Choroid plexus epithelial cell (primary cell): Measurements from ENCODE around the gene RERE.
"Not testable (repeated sequence)": the region's sequence is repeated elsewhere in the genome, so short reads cannot be mapped to it uniquely, and the experiment has no call there.

ENCODE experiments used
- DNase-seq: peaks from one replicate; pipeline ENCODE4 v3.0.0-alpha.2; 2010; ENCODE audit warnings: low read depth
- H3K4me3 ChIP-seq: 2 replicates; pipeline ENCODE4 v1.5.1; 2011; ENCODE audit warnings: low read depth, mild to moderate bottlenecking, control low read depth, low read length, moderate library complexity
- CTCF ChIP-seq: conservative IDR thresholded peaks from 2 replicates; pipeline ENCODE4 v1.5.1; 2011; ENCODE audit warnings: low read depth, mild to moderate bottlenecking, control low read depth, inconsistent platforms, low read length, moderate library complexity

Gene RERE

DNA sequence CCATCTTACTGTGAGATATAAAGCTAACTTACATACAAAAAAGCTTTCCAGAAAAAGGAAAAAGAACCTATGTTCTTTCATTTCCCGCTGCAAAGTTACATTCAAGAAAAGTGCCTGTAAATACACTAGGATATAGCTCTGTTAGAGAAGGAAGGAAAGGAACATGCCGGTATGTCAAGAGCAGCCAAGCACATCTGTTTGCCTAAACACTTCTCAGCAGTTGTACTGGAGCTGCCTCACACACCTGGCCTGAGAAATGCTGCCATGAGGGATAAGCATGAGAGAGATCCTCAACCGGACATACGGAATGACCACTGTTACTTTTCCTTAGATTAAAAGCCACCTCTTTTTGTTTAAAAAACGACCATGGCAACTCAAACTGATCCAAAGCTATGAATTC lies 189.7 kb downstream of the RERE start:
- no peak overlapping the region for H3K4me3 ChIP-seq
- no peak for TF ChIP-seq CTCF
- no peak for DNase-seq

GRCh38 chr1:8625981-8626898 lies 191.2 kb downstream of the RERE start:
- H3K4me3 ChIP-seq: no peak overlapping the region
- TF ChIP-seq CTCF: no peak
- DNase-seq: peak; percentile 95

- TF ChIP-seq CTCF: no peak
- H3K4me3 ChIP-seq: no peak overlapping the region
- DNase-seq: no peak
These were observed 191.9 kb downstream of the RERE start for GRCh38 chr1:8625491-8625890.

DNA sequence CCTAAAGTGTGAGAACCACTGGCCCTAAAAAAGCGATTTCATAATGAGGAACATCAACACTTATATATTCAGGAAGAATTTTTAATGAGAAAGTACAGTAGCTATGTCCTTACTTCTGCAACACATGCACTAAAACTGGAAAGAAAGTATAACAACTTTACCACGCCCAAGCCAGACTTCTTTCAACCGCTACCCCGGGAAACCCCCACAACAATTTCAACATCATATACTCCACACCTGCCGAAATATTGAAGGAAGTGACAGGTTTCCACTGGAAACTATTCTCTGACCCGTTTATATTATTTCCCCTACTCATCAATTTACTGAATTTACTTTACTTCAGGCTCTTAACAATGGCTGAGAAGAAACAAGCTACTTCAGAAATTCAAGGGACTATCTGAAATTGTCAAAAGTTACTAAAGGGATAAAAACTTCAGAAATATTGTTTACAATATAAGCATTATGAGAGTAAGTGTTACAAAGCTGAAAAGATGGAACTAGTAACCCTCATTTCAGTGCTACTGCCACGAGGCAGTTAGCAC lies 193.7 kb downstream of the RERE start:
- not testable (repeated sequence) for H3K4me3 ChIP-seq, DNase-seq

- H3K4me3 ChIP-seq, DNase-seq: not testable (repeated sequence)
These were observed 195.6 kb downstream of the RERE start for GRCh38 chr1:8621785-8622348.

DNA sequence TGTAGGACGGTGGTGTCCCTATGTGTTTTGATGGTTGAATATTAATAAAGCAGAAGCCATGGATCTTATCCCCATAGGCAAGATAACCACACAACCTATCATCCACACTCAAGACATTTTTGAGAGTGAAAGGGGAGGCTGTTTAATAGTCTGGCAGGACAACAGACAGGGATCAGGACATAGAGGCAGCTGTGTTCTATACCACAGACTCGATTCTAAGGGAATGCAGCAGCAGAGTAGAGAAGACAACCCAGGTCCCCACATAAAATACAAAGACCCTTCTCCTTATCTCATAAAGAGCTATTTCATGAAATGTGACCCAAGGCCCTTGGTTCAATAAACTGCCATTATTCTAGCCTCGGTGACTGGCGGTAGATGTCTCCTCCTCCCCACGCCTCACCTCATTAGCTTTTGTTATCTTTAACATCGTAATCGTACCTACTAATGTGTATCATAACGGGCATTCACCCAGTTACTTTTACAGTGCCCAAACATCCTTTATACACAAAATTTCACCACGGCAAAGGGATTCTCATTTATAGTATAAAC lies 196.3 kb downstream of the RERE start:
- DNase-seq, H3K4me3 ChIP-seq: not testable (repeated sequence)

- not testable (repeated sequence) for H3K4me3 ChIP-seq, DNase-seq
These were observed 197.4 kb downstream of the RERE start for GRCh38 chr1:8619917-8620502.

GRCh38 chr1:8619419-8619818 lies 198.0 kb downstream of the RERE start:
- not testable (repeated sequence) for H3K4me3 ChIP-seq, DNase-seq

- peak; percentile 90 for DNase-seq
- not testable (repeated sequence) for H3K4me3 ChIP-seq
- TF ChIP-seq CTCF: peak; percentile 48
These were observed 200.6 kb downstream of the RERE start for GRCh38 chr1:8616791-8617190.

DNA sequence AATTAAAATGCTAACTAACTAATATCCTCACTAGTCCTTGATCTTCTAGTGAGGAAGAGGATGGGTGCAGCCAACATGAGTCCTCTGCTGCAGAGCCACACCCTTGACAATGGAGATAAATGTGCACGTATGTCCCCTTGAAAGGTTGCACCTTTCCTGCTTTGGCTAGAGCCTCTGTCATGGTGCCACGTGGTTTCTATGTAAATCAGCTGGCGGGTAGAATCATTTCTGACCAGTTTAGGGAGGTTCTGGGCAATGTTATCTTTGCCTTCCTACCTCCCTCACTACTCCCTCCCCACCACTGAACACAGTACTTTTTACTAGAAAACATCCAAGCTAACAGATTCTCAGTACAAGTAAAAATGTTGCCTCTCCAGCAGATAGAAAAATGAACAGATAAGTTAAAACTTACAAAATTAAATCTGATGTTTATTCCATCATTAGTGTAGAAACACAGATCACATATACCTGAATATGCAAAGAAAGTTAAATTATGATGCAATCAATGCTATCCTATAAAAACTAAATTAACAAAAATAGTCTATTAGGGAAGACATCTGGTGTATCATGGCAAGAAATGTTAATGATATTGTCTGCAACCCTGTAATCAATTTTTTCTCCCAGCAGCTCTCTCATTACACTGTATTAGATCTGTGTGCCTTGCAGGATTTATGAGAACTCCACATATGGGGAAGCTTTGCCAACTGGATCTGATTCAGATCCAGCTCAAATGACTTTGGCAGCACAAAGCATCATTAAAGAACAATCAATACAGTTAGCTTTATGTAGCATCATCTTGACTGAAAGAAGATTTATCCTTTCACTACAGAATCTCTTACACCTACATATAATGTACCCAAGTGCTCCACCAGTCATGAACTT lies 205.6 kb downstream of the RERE start:
- not testable (repeated sequence) for DNase-seq, H3K4me3 ChIP-seq
